GM18508 (cell line): ENCODE results near the gene CLEC14A.

Source experiments
- ATAC-seq: cut with Tn5 transposase; IDR thresholded peaks from one replicate; pipeline ENCODE4 v1.9.1; 2021; ENCODE audit warnings: moderate number of reproducible peaks; ENCODE audit not compliant: insufficient read depth, unreplicated experiment

CLEC14A gene, protein sequence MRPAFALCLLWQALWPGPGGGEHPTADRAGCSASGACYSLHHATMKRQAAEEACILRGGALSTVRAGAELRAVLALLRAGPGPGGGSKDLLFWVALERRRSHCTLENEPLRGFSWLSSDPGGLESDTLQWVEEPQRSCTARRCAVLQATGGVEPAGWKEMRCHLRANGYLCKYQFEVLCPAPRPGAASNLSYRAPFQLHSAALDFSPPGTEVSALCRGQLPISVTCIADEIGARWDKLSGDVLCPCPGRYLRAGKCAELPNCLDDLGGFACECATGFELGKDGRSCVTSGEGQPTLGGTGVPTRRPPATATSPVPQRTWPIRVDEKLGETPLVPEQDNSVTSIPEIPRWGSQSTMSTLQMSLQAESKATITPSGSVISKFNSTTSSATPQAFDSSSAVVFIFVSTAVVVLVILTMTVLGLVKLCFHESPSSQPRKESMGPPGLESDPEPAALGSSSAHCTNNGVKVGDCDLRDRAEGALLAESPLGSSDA

DNA sequence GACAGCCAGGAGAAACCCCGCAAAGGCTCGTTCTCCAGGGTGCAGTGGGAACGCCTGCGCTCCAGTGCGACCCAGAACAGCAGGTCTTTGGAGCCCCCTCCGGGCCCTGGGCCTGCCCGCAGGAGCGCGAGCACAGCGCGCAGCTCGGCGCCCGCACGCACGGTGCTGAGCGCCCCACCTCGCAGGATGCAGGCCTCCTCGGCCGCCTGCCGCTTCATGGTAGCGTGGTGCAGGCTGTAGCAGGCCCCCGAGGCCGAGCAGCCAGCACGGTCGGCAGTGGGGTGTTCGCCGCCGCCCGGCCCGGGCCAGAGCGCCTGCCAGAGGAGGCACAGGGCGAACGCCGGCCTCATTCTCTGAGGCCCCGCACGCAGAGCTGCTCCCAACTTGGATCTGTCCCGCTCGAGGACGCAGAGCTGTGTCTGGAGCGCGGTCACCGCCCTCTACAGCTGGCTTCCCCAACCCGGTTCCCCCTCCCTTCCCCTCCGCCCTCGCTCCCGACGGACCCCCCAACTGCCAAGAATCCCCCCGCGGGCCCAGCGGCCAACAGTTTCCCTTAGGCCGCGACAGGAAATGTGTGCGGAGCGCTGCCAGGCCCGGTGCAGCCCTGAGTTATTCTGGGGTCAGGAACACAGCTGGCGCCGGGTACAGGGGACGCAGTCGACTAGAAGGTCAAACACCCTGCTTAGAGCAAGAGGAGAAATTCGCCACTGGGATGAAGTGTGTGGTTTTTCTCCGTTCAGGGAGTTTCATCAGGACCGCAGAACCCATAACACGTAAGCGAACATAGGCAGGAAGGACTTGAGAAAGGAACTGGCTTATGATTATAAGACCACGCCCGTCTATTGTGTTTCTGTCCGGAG lies at the start of gene CLEC14A:
CLEC14A (minus strand) TSS at position 421 of the 860 bp plus-strand sequence; CDS start at position 350, 71 bp downstream.
- no peak for ATAC-seq

DNA sequence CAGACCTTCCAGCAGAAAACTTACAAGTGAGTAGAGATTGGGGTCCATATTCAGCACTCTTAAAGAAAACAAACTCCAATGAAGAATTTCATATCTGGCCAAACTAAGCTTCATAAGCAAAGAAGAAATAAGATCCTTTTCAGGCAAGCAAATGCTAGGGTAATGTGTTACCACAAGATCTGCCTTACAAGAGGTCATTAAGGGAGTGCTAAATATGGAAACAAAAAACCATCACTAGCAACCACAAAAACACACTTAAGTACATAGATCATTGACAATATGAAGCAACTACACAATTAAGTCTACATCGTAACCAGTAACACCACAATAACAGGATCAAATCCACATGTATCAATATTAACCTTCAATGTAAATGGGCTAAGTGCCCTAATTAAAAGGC lies 47.1 kb upstream of the CLEC14A start:
- ATAC-seq, result no peak

DNA sequence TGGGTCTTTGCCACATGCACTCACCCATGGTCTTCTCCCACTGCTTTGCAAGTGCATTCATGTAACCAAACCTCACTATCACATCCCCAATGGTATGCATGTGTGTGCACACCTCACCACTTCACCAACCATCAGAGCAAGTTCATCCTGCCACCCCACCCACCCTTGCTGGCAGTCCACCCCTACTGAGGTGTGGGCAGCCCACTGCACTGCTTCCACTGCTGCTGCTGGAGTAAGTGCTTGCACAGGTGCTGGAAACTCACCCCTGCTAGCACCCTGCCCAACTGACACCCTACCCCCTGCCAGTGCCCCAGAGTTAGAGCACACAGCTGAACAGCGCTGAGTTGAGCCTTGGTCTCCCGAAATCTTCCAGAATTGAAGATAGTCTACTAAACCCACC lies 46.1 kb upstream of the CLEC14A start:
- no peak for ATAC-seq

DNA sequence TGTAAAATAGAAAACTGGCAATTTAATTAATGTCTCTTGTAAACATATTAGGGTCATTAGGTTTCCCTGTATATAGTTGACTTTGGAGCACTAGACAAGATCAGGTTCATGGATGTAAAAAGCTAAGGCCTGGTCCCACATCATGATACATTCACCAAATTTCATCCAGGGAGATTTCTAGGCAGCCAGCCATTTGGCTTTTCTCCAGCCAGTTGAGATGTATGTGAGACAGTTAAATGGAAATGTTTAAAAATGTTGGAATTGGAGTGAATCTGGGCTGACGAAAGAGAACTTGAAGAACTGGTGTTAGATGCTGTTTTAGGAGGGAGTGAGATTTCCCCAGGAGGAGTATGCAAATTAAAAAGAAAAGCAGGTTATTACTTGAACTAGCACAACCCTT lies 41.8 kb upstream of the CLEC14A start:
- no peak for ATAC-seq

DNA sequence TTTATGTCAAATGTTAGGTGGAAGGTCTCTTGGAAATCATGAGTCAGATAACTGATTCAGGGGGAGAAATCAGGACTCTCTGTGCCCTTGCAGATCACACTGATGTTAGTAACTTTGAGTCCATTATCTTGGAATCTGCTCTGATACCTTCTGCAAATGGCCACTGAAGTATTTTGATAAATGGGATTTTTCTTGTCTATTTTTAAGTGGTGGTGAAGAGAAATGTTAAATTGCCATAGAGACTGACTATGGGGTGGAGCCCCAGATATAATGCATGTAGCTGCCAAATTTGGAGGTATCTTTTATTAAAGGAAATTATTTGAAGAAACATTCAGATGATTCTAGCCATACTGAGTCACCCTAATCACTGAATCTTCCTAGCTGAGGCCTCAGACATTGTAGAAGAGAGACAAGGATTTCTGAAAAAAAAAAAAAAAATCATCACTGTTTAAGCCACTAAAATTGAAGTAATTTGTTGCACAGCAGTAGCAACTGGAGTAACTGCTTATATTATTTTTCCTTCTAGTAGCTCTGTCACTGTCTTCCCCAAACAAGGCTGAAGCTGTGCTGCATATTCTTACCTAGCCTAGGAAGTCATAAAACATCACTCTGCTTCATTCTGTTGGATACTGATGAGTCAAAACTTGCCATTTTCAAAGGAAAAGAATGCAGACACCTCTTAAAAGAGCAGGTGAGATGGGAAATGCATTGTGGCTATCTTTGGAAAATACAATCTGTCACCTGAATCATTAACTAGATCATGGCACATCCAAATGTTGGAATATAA lies 36.0 kb upstream of the CLEC14A start:
- no peak for ATAC-seq

DNA sequence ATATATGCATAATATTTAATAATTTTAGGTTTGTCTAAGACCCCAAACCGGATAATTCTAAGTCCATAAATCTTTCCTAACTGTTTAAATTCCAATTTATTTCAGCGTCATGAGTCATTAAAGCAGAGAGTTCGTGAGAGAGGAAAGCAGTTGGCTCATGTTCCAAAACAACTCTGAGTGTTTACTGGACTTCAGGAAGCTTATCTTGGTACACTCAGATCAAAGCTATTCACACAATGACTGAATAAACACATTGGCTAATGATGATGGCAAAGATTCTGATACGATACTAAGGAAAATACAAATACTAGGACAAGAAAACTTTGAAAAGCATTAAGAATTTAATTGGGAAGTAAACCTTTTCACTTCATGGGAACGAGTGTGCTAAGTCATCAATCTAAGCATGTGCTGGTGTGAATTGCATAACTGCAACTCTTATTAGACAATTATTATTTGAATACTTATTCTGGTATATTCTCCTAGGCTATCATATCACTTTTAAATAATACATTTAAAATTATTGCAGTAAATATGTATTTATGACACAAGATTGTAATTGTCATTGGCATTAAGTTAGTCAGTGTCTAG lies 34.8 kb upstream of the CLEC14A start:
- ATAC-seq, result no peak

DNA sequence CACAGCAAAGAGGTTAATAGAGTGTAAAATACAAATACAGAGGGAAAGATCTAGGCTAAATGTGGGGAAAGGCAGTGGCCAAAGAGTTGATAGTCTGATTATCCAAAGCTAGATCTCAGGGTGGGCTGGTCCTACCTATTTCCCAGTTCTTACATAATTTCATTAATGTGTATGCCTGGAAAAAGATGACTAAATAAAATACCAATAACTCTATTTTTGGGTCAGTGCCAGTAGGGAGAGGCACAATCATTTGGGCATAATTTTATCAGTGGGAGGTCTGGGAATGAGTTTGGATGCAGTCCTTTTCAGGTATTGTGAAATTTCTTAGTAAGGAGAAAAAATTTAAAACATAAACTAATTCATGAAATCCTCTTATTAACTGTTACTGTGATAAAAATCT lies 30.6 kb upstream of the CLEC14A start:
- ATAC-seq, result no peak

DNA sequence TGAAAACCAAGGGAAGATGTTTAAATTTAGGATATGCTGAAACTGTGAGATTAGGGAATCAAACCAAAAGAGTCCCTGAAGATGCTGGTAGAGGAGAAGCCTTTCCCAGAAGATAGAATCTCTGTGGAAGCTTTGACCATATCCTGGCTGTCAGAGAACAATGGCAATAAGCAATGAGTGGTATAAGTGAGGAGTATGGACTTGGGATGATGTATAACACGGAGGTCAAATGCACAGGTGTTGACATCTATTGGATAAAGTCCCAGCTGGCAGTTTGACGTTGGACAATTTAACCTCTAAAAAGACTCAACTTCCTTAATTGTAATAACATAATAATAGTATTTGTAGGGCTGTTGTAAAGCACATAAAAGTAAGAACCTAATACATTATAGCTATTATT lies 30.1 kb upstream of the CLEC14A start:
- ATAC-seq, result no peak

DNA sequence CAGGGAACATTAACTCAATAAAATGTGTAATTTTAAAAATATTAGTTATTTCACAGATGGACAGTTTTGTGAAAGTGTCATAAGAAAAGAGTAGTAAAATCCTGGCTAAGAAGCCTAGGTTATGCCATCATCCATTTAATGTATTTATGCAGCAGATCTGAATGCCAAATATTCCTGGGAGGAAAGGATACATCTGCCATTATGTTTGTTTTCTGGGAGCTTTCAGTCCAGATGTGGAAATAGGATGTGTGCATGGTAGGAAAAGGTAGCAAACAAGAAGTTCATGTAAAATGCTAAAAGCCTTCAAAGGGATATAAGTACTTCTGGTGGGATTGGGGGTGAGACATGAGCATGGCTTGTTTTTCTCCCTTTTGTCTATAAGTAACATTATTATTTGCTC lies 27.0 kb upstream of the CLEC14A start:
- no peak for ATAC-seq

DNA sequence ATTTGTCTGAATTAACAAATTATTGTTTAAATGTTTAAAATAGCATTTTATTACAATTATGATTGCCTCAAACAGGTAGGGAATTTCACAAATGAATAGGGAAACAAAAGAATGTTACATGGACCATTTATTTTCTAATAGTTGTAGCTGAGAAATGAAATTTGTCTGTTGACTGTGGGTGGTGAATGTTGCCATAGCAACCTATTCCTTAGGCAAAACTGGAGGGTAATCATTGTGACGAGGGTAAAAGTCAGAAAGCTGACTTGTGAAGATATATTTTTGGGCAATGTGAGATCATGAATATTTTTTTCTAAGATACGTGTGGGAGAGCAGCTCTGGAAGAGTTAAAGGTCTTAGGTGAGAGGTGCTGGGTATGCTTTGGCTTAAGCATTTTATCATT lies 24.2 kb upstream of the CLEC14A start:
- no peak for ATAC-seq

DNA sequence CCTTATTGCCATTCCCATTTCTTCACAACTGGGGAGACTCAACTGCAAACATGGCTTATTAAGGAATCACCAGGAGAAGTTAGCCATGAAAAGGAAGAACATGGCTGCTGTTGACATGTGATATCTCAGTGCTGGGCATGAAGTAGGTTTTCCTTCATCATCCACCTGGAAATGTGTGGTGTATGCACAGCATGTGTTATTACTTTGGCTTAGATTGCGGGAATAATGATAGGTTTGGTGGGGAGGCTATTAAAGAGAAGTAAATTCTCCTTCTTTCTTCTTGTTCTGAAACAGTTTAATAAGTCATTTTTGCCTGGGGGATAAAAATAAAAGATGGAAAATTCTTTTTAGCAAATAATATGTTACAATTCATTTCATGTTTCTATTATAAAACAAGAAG lies 23.7 kb upstream of the CLEC14A start:
- no peak for ATAC-seq

DNA sequence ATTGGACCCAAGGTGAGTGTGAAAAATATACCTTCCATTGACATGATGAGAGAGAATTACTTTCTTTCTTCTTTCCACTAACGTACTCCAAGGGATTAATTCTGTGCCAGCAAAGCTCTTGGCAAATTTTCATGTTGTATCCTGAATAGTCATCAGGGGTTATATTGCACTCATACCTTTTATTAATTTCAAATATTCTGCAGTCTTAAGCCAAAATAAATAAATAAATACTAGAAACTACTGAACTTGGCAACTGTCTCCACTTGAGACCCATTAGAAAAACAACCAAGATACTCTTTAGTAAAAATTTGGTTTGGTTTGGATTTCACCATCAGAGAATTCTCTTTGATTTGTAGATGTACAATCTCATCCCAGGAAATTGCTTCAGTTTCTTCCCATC lies 22.1 kb upstream of the CLEC14A start:
- no peak for ATAC-seq

DNA sequence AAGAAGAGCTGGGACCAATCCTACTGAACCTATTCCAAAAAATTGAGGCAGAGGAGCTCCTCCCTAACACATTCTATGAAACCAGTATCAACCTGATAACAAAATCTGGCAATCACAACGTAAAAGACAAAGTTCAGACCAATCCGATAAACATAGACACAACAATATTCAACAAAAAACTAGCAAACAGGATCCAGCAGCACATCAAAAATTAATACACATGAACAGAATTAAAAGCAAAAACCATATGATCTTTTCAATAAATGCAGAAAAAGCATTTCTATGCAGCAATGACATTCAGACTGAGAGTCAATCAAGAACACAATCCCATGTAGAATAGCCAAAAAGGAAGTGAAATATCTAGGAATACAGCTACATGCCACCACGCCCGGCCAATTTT lies 7.0 kb upstream of the CLEC14A start:
- no peak for ATAC-seq

DNA sequence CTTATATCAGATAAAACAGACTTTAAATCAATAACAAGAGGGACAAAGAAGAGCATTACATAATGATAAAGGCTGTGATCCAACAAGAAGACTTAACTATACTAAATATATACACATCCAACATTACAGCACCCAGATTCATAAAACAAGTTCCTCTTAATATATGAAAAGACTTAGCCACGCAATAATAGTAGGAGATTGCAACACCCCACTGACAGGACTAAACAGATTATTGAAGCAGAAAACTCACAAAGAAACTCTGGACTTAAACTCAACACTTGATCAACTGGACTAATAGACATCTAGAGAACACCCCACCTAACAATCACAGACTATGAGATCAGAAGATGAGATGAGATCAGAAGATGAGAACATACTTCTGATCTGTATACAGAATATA lies 5.7 kb upstream of the CLEC14A start:
- no peak for ATAC-seq

DNA sequence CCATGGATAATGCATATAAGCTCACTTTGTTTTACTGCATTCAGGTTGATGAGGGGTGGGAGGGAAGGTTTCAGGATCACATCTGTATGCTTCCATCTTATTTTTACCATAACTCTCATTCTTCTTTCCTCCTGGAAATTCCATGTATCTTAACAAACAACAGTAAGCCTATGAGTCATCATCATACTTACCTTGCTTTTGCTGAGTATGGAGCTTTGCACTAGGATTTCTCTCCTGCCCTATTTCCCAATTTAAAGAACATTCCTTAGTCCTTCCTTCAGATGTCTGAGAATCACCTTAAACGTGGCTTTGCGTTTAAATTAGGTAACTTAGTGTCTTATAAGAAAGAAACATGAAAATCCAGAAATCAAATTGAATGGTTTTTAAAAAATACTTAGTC lies 1.6 kb upstream of the CLEC14A start:
- ATAC-seq, result no peak

DNA sequence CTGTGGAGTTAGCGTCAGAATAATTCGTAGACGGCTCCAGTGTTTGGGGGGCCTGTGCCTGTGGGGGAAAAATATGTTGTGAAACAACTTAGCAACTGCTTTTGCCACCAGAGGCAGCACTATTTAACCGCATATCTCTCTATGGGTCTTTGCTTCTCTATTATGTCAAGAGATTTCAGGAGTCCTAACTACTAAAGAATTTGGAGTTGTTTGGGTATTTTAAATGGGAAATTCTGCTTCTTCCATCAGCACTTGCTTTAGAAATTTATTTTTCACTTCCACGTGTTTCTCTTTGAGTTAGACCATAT lies 594 bp upstream of the CLEC14A start:
- no peak for ATAC-seq

DNA sequence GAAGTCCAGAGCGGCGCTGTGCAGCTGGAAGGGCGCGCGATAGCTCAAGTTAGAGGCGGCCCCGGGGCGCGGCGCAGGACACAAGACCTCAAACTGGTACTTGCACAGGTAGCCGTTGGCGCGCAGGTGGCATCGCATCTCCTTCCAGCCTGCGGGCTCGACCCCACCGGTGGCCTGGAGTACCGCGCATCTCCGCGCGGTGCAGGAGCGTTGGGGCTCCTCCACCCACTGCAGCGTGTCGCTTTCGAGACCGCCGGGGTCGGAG lies 553 bp downstream of the CLEC14A start:
- no peak for ATAC-seq

DNA sequence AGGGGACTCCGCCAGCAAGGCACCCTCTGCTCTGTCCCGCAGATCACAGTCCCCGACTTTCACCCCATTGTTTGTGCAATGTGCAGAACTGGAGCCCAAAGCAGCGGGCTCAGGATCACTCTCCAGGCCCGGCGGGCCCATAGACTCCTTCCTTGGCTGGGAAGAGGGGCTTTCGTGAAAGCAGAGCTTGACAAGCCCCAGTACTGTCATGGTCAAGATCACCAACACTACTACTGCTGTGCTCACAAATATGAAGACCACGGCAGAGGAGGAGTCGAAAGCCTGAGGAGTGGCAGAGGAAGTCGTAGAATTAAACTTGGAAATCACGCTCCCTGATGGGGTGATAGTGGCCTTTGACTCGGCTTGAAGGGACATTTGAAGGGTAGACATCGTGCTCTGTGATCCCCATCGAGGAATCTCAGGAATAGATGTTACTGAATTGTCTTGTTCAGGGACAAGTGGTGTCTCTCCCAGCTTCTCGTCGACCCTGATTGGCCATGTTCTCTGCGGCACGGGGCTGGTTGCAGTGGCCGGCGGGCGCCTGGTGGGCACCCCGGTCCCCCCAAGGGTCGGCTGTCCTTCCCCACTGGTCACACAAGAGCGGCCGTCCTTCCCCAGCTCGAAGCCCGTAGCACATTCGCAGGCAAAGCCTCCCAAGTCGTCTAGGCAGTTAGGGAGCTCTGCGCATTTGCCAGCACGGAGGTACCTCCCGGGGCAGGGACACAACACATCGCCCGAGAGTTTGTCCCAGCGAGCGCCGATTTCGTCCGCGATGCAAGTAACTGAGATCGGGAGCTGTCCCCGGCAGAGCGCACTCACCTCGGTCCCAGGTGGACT lies 1.1 kb downstream of the CLEC14A start:
- no peak for ATAC-seq

DNA sequence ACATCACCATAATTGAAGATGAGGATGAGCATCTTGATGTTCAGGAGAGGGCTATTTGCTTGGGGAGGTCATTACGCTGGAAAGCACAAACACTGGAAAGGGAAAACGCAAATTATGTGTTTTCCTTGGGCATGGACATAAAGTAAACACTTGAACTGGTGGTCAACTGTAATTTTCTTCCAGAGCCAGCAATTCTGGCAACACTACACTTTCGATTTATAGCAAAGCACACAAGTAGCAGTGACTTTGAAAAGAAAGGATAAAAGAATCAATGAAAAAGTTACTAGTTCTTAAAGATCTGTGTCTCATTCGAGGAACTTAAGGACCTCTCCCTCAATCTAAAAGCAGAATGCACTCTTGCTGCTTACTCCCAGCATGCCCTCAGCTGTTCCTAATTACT lies 2.2 kb downstream of the CLEC14A start:
- no peak for ATAC-seq
